Renal cortex interstitium (tissue), 11 donors: Measurements from ENCODE around the gene PARN. TPM values are rescaled to one million over a fixed set of nuclear protein-coding genes. Genes with fewer than 3 reads are reported as not detected.

Experiments used
- DNase-seq, 11 donors: peaks; one replicate each; pipeline ENCODE4 v3.0.0-alpha.2; 2013; ENCODE audit warnings: low read depth in 9 of 11, low spot score in 4 of 11; ENCODE audit errors: extremely low read depth in 1 of 11
- polyA plus RNA-seq, 3 donors: library from polyadenylated mRNA; unstranded; fragments of 120-200 nt; gene quantifications; one replicate each; pipeline ENCODE4 v1.2.1, GENCODE V29; 2013; ENCODE audit not compliant: insufficient read length in 3 of 3

PARN gene
- polyA plus RNA-seq, 3 donors, result 35.3 to 44.3 (median 35.3) TPM

DNA sequence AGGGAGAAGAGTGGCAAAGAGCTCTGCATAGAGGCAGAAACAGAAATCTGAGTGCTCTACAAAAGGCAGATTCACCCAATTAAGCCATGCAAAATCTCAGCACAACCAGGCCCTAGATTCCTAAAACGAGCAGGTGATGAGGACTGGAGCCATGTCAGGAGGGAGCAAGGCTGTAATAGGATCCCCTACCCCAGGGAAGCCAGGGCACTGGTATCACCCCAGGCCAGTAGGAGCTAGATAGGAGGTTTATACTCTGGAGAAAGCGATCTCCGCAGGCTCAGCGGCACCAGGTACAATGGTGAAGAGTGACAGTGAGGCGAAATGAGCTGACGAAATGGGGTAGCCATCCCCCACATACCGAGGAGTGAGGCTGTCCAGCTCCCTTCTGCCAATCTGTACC is 171.5 kb downstream of the PARN start:
- DNase-seq, result no peak

- no peak for DNase-seq
Measured at GRCh38 chr16:14456793-14457481, 173.1 kb downstream of the PARN start.

- DNase-seq, result no peak
Measured at GRCh38 chr16:14455573-14455972, 174.5 kb downstream of the PARN start.

GRCh38 chr16:14454391-14454790 is 175.7 kb downstream of the PARN start:
- no peak for DNase-seq

GRCh38 chr16:14452066-14452465 is 178.0 kb downstream of the PARN start:
- no peak for DNase-seq

DNA sequence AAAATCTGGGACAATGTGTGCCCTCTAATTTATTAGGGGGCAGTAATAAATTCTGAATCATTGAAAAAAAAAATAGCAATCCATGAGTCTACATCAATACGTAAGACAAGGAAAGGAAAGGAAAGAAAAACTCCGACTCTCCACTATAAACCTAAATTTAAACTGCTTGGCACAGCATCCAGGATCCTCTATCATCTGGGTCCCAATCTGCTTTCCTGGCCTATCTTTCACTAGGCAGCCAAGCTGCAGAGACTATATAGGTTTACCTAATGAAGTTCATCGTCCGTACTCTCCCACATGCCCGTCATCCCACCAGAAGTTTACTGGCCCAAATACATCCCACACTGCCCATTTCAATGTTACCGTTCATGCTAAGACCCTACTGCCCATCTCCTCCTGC is 179.2 kb downstream of the PARN start:
- DNase-seq, result no peak

GRCh38 chr16:14449790-14450480 is 180.1 kb downstream of the PARN start:
- no peak for DNase-seq

DNA sequence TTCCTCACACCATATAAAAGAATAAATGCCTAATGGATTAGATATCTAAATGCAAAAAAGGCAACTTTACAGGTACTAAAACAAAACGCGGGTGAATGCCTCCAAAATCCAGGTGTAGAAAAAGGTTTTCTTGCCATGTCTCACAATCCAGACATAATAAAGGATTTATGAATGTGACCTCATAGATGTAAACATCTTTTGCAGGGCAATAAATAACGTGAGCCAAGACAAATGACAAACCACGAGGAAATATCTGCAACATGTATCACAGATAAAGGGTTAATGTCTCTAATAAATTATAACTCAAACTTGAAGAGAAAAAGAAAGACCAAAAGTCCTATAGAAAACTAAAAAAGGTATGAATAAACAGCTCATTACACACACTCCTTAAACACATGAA is 180.7 kb downstream of the PARN start:
- DNase-seq, result no peak

DNA sequence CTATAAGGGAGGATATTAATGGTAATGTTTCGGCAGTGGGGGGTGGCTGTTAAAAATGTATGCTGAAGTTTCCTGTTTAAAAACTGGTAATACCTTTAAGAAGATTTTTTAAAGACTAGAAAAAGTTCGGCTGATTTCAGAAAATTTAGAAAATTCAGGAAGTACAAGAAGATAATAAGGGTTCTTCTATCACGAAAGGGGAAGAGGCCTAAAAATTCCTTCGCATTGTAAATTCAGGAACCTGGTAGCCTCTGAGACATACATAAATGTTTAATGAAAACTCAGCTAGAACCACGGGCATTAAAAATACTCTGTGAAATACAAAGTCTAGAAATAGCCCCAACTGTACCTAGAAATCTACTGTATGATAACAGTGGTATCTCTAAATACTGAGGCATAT is 181.2 kb downstream of the PARN start:
- DNase-seq, result no peak

- no peak for DNase-seq
Measured at GRCh38 chr16:14447783-14448182, 182.3 kb downstream of the PARN start.

GRCh38 chr16:14446796-14447195 is 183.3 kb downstream of the PARN start:
- DNase-seq, result no peak

GRCh38 chr16:14445937-14446715 is 183.9 kb downstream of the PARN start:
- no peak for DNase-seq

- no peak for DNase-seq
Measured at GRCh38 chr16:14444979-14445810, 184.9 kb downstream of the PARN start.

DNA sequence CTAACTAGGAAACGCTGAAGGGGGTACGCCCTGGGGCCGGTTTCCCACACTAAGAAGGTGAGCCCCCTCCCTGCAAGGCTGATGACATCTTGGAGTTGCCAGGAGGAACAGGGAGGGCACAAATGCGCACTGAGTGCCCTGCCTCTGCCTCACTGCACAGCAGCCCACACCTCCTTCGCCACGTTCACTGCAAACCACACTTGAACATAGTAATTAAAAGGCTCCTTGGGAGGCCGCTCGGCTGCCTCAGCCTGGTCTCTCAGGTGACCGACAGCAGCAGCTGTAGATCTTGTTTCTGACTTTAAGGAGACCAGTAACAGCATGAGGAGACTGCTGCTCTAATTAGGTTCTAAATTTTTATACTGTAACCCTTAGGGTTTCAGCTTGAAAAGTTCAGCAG is 188.5 kb downstream of the PARN start:
- DNase-seq, result peak in 3 of 11 donors; percentile 22 to 24 (median 23)

- no peak for DNase-seq
Measured at GRCh38 chr16:14438256-14438655, 191.8 kb downstream of the PARN start.

DNA sequence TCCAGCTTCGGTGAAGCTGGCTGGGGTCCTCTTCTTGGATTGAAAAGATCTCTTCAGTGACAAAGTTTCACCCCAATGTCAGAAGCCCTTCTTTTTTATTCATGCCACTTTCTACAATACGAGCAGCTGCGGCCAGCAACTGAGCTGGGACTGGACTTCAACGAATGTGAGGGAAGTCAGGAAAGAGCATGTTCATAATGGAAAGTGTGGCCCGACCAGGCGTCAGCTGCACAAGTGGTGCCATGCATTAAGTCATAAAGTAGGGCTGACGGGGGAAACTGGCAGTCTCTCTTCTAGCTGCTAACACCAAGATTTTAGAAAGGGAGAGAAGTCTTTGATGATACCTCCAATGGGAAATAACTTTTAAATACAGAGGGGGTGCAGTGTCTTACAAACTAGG is 192.6 kb downstream of the PARN start:
- no peak for DNase-seq

- no peak for DNase-seq
Measured at GRCh38 chr16:14436401-14436955, 193.6 kb downstream of the PARN start.

GRCh38 chr16:14434860-14435259 is 195.2 kb downstream of the PARN start:
- DNase-seq, result no peak
